SU-DHL-6 (cell line): Measurements from ENCODE around the gene BCAS1.

Experiments used
- EZH2phosphoT487 ChIP-seq: fragments of 200-600 bp; sonication (generic), shearing (Covaris generic); conservative IDR thresholded peaks from 2 replicates; pipeline ENCODE4 v1.6.1; 2018; ENCODE audit warnings: mild to moderate bottlenecking, antibody characterized with exemption, low read length, moderate library complexity, mixed read lengths
- TF ChIP-seq, protein P1 (sequence below): fragments of 200-600 bp; sonication (generic); IDR thresholded peaks from one replicate; pipeline ENCODE4 v1.5.1; 2017; ENCODE audit warnings: antibody characterized with exemption, mild to moderate bottlenecking, low read length, moderate library complexity; ENCODE audit not compliant: insufficient read depth, poor library complexity, severe bottlenecking

DNA sequence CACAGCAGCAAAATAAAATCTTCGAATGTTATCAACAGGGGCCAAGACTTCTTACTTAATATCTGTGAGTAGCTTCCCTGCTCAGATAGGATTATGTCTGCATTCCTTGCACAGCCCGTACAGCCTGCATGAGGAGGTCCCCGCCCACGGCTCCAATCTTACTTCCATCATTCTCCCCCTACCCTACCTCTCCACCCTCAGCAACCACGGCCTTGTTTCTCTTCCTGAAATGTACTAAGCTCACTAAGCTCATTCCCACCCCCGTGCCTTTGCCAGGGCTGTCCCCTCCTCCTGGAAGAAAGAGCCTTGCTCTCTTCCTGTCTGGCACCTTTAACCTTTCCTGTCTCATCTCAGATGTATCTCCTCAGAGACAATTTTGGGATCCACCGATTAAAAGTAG lies 120.4 kb downstream of the BCAS1 start:
- TF ChIP-seq, protein P1, sequence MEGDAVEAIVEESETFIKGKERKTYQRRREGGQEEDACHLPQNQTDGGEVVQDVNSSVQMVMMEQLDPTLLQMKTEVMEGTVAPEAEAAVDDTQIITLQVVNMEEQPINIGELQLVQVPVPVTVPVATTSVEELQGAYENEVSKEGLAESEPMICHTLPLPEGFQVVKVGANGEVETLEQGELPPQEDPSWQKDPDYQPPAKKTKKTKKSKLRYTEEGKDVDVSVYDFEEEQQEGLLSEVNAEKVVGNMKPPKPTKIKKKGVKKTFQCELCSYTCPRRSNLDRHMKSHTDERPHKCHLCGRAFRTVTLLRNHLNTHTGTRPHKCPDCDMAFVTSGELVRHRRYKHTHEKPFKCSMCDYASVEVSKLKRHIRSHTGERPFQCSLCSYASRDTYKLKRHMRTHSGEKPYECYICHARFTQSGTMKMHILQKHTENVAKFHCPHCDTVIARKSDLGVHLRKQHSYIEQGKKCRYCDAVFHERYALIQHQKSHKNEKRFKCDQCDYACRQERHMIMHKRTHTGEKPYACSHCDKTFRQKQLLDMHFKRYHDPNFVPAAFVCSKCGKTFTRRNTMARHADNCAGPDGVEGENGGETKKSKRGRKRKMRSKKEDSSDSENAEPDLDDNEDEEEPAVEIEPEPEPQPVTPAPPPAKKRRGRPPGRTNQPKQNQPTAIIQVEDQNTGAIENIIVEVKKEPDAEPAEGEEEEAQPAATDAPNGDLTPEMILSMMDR, result no peak
- no peak for TF ChIP-seq EZH2phosphoT487
